ENCODE data around the gene COTL1.
"Not testable (repeated sequence)": the region's sequence is repeated elsewhere in the genome, so short reads cannot be mapped to it uniquely, and the experiment has no call there.

COTL1 gene

GRCh38 chr16:84530590-84530989 is 87.3 kb downstream of the COTL1 start:
- no peak overlapping the region for H3K4me3 Mint-ChIP-seq

DNA sequence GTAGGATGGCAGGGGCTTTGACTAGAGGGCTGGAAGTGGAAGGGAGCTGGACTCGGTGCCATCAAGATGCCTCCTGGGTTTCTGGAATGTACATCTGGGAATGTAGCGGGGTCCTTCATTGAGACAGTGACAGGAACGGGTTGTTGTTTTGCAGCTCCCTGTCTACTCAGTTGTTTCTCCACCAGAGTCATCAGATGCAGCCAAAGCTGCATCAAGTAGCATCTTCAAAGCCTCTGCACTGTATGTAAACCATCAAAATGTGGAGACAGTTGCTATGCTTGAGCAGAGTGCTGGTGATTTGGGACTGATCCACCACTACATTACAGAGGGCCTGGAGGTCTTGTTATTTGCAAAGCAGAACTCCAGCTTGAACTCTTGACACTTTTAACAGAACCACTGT is 88.3 kb downstream of the COTL1 start:
- TF ChIP-seq, protein P1, sequence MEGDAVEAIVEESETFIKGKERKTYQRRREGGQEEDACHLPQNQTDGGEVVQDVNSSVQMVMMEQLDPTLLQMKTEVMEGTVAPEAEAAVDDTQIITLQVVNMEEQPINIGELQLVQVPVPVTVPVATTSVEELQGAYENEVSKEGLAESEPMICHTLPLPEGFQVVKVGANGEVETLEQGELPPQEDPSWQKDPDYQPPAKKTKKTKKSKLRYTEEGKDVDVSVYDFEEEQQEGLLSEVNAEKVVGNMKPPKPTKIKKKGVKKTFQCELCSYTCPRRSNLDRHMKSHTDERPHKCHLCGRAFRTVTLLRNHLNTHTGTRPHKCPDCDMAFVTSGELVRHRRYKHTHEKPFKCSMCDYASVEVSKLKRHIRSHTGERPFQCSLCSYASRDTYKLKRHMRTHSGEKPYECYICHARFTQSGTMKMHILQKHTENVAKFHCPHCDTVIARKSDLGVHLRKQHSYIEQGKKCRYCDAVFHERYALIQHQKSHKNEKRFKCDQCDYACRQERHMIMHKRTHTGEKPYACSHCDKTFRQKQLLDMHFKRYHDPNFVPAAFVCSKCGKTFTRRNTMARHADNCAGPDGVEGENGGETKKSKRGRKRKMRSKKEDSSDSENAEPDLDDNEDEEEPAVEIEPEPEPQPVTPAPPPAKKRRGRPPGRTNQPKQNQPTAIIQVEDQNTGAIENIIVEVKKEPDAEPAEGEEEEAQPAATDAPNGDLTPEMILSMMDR (IDR thresholded peaks at IDR 0.05) = no peak
- DNase-seq = no peak
- H3K9me3 Mint-ChIP-seq = peaks cover 23% of the 10 kb centered on the region

More at GRCh38 chr16:84530590-84530989, 87.3 kb downstream of the COTL1 start:
- no peak for DNase-seq
- H3K36me3 Mint-ChIP-seq (ENCODE audit: low read depth) = peaks cover 7% of the 10 kb centered on the region
- H3K27ac Mint-ChIP-seq = no peak overlapping the region
- TF ChIP-seq, protein P1 (IDR thresholded peaks at IDR 0.05) = no peak
- H3K27me3 Mint-ChIP-seq (ENCODE audit: low read depth, poor library complexity) = peaks cover 4% of the 10 kb centered on the region
- peaks cover 63% of the 10 kb centered on the region for H3K4me1 Mint-ChIP-seq
- peaks cover 23% of the 10 kb centered on the region for H3K9me3 Mint-ChIP-seq

DNA sequence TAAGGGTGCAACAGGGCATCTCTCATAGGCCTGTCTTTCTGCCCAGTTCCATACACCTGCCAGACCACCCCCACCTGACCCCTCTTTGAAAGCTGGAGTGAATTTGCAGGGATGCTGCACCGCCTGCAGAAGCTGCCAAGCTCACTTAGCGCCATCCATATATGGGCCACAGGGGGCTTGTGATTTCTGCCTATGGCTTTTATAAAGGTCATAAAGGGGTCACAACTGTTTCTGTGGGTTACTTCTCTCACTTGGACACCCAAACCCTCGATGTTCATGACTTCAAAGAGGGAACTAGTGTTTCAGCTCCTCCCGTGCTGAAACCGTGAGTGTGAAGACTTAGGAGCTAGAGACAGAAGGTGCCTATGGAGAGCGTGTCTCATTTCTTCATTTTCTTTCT is 89.6 kb downstream of the COTL1 start:
- Mint-ChIP-seq H3K27me3 (ENCODE audit: low read depth, poor library complexity) (peaks cover 4% of the 10 kb centered on the region), H3K4me3 (no peak overlapping the region), H3K9me3 (peaks cover 23% of the 10 kb centered on the region), H3K27ac (no peak overlapping the region), H3K36me3 (ENCODE audit: low read depth) (peaks cover 7% of the 10 kb centered on the region), H3K4me1 (peaks cover 57% of the 10 kb centered on the region)
- DNase-seq = no peak
- TF ChIP-seq, protein P1 (IDR thresholded peaks at IDR 0.05) = no peak

More for the DNA sequence above, 88.3 kb downstream of the COTL1 start:
- Mint-ChIP-seq H3K27ac (no peak overlapping the region), H3K27me3 (ENCODE audit: low read depth, poor library complexity) (peaks cover 4% of the 10 kb centered on the region), H3K36me3 (ENCODE audit: low read depth) (peaks cover 7% of the 10 kb centered on the region), H3K4me3 (no peak overlapping the region), H3K4me1 (peaks cover 62% of the 10 kb centered on the region)

GRCh38 chr16:84527532-84528269 is 90.2 kb downstream of the COTL1 start:
- no peak for DNase-seq
- peak overlapping the region; percentile 69 for H3K27ac Mint-ChIP-seq
- TF ChIP-seq, protein P1 (IDR thresholded peaks at IDR 0.05) = no peak
- H3K4me3 Mint-ChIP-seq = no peak overlapping the region
- peaks cover 7% of the 10 kb centered on the region for H3K36me3 Mint-ChIP-seq (ENCODE audit: low read depth)
- peaks cover 27% of the 10 kb centered on the region for H3K9me3 Mint-ChIP-seq
- H3K27me3 Mint-ChIP-seq (ENCODE audit: low read depth, poor library complexity) = peaks cover 7% of the 10 kb centered on the region
- peaks cover 51% of the 10 kb centered on the region for H3K4me1 Mint-ChIP-seq

GRCh38 chr16:84526794-84527531 is 90.9 kb downstream of the COTL1 start:
- Mint-ChIP-seq H3K27ac (peak overlapping the region; percentile 69), H3K4me1 (peaks cover 44% of the 10 kb centered on the region), H3K4me3 (peak overlapping the region; percentile 13), H3K9me3 (peaks cover 27% of the 10 kb centered on the region), H3K27me3 (ENCODE audit: low read depth, poor library complexity) (peaks cover 7% of the 10 kb centered on the region), H3K36me3 (ENCODE audit: low read depth) (peaks cover 7% of the 10 kb centered on the region)
- TF ChIP-seq, protein P1 (IDR thresholded peaks at IDR 0.05) = no peak
- DNase-seq = no peak

- H3K27ac Mint-ChIP-seq = not testable (repeated sequence)
These were observed 92.8 kb downstream of the COTL1 start for GRCh38 chr16:84524941-84525581.

More at GRCh38 chr16:84524941-84525581, 92.8 kb downstream of the COTL1 start:
- Mint-ChIP-seq H3K9me3 (peaks cover 20% of the 10 kb centered on the region), H3K4me1 (peaks cover 47% of the 10 kb centered on the region)
- not testable (repeated sequence) for H3K4me3 Mint-ChIP-seq; DNase-seq; H3K36me3 Mint-ChIP-seq (ENCODE audit: low read depth); H3K27me3 Mint-ChIP-seq (ENCODE audit: low read depth, poor library complexity)
